22Rv1 (cell line): ENCODE data around the gene TMEM53.
"Not testable (repeated sequence)": the region's sequence is repeated elsewhere in the genome, so short reads cannot be mapped to it uniquely, and the experiment has no call there.

Experiments
- H3K27ac ChIP-seq: fragments of 450-650 bp; 2 replicates; pipeline ENCODE4 v1.5.1; 2017
- CTCF ChIP-seq: fragments of 450-650 bp; IDR thresholded peaks from 2 replicates; pipeline ENCODE4 v1.5.1; 2017; ENCODE audit warnings: mild to moderate bottlenecking
- ZFX ChIP-seq: fragments of 450-650 bp; IDR thresholded peaks from 2 replicates; pipeline ENCODE4 v1.6.1; 2017; ENCODE audit warnings: antibody characterized with exemption, borderline replicate concordance

TMEM53 gene

GRCh38 chr1:44707112-44707881 lies 33.0 kb upstream of the TMEM53 start:
- TF ChIP-seq ZFX (no peak), CTCF (no peak)
- no peak overlapping the region for H3K27ac ChIP-seq

DNA sequence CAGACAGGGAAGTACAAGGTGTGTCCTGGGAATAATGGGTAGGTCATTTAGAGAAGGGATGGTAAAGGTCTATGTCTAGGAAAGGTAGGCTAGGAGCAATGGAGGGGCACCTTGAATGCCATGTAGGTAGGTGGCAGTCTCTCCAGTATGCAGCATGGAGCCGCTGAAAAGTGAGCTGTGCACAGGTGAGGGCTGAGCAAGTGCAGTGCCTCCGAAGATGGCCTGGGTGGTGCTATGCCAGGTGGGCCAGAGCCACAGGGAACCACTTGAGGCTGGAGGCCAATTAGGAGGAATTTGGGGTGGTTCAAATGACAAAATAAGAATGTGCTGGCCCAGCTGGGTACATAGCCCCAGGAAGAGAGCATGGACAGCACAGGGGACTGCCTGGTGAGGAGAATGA lies 31.7 kb upstream of the TMEM53 start:
- no peak for TF ChIP-seq CTCF
- TF ChIP-seq ZFX = no peak
- no peak overlapping the region for H3K27ac ChIP-seq

DNA sequence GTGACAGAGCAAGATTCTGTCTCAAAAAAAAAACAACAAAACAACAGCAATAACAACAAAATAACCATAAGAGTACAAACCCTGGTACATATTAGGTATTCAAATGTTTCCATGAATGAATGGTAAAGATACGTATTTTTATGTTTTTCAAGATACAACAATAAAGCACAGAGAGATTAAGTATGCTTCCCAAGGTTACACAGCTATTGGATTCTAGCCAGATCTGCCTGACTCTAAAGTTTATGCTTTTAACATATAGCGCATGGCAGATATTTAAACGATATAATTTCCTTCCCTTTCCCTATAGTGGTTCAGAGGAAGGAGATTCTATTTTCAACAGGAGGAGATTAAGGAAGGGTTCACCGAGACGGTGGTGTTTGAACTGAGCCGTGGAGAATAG lies 31.2 kb upstream of the TMEM53 start:
- TF ChIP-seq CTCF (no peak), ZFX (no peak)
- no peak overlapping the region for H3K27ac ChIP-seq

DNA sequence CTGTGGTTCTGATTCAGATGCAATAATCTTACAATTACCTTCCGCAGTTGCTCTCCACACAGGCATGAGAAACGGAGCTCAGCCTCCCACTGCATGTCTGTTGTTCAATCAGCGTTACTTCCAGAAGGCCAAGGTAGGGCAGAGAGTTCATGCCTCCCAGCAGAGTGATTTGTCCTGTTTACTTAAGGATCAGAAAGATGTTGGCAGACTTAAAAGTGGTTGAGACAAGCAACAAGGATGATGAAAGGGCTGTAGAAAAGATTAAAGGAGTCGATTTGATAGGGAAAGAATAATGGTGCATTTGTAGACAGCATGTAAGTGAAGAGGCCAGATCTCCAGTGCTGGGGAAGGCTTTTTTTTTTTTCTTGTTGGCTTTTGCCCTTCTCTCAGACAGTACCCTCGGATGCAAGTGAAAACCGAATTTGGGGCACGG lies 26.9 kb upstream of the TMEM53 start:
- no peak for TF ChIP-seq ZFX
- no peak for TF ChIP-seq CTCF
- H3K27ac ChIP-seq = no peak overlapping the region

GRCh38 chr1:44700573-44700972 lies 26.3 kb upstream of the TMEM53 start:
- no peak for TF ChIP-seq ZFX
- no peak overlapping the region for H3K27ac ChIP-seq

DNA sequence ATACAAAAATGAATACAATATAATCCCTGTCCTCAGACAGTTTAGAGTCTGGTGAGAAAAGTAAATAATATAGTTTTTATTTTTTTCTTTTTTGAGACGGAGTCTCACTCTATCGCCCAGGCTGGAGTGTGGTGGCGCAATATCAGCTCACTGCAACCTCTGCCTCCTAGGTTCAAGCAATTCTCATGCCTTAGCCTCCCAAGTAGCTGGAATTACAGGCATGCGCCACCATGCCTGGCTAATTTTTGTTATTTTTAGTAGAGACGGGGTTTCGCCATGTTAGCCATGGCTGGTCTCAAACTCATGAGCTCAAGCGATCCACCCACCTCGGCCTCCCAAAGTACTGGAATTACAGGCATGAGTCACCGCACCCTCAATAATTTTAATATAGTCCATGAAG lies 25.1 kb upstream of the TMEM53 start:
- H3K27ac ChIP-seq = not testable (repeated sequence)

DNA sequence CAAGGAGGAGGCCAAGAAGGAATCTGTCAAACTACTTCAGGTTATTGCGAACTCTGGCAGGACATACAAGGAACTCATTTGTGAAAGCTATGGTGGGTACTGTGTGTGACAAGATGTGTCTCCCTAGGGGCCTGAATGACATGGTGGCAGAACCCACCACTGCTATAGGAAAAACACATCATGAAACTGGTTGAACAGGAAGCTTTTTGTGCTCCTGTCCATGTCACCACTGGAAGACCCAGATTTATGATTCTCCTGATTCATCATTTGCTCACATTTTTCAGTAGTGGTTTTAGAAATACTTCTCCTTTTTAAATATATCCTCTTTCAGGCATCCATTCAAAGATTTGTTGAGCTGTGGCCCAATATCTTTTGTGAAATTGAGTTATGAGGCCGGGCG lies 23.9 kb upstream of the TMEM53 start:
- H3K27ac ChIP-seq = no peak overlapping the region
- TF ChIP-seq CTCF (no peak), ZFX (no peak)

- TF ChIP-seq CTCF (no peak), ZFX (no peak)
- no peak overlapping the region for H3K27ac ChIP-seq
Observed at GRCh38 chr1:44696789-44697345, 22.6 kb upstream of the TMEM53 start.
